RCC 7860 (cell line): ENCODE data around the gene ATXN10.
"Not testable (repeated sequence)": the region's sequence is repeated elsewhere in the genome, so short reads cannot be mapped to it uniquely, and the experiment has no call there.

Experiments
- DNase-seq: peaks from one replicate; pipeline ENCODE4 v3.0.0-alpha.2; 2015; ENCODE audit warnings: low spot score
- FAIRE-seq: peaks from 2 replicates; lab custom pipeline; 2012; peaks lifted over from hg19 to GRCh38; lab: Jason Lieb, UNC

ATXN10 gene

GRCh38 chr22:45671783-45672563, at the start of gene ATXN10:
ATXN10 (plus strand) TSS chr22:45671834; CDS start chr22:45672064, 230 bp downstream.
- DNase-seq (peak; percentile 22), FAIRE-seq (no peak)

- no peak for DNase-seq
- no peak for FAIRE-seq
Measured at GRCh38 chr22:45621836-45622600, 49.6 kb upstream of the ATXN10 start.

- not testable (repeated sequence) for DNase-seq, FAIRE-seq
Measured at GRCh38 chr22:45623464-45624145, 48.0 kb upstream of the ATXN10 start.

- FAIRE-seq: no peak
- peak; percentile 25 for DNase-seq
Measured at GRCh38 chr22:45626198-45626651, 45.4 kb upstream of the ATXN10 start.

- FAIRE-seq: no peak
- no peak for DNase-seq
Measured at GRCh38 chr22:45627489-45628233, 44.0 kb upstream of the ATXN10 start.

- FAIRE-seq (no peak), DNase-seq (no peak)
Measured at GRCh38 chr22:45628515-45628914, 43.1 kb upstream of the ATXN10 start.

GRCh38 chr22:45629469-45630089, 42.1 kb upstream of the ATXN10 start:
- no peak for FAIRE-seq
- no peak for DNase-seq

- no peak for FAIRE-seq
- no peak for DNase-seq
Measured at GRCh38 chr22:45630436-45630835, 41.2 kb upstream of the ATXN10 start.

GRCh38 chr22:45631140-45631840, 40.3 kb upstream of the ATXN10 start:
- no peak for DNase-seq
- FAIRE-seq: no peak

- no peak for FAIRE-seq
Measured at GRCh38 chr22:45631841-45632238, 39.8 kb upstream of the ATXN10 start.

GRCh38 chr22:45632791-45633515, 38.7 kb upstream of the ATXN10 start:
- FAIRE-seq: no peak
- DNase-seq: no peak

More at GRCh38 chr22:45631841-45632238, 39.8 kb upstream of the ATXN10 start:
- no peak for DNase-seq

GRCh38 chr22:45636683-45637082, 35.0 kb upstream of the ATXN10 start:
- DNase-seq: no peak
- FAIRE-seq: no peak

- FAIRE-seq (no peak), DNase-seq (peak; percentile 18)
Measured at GRCh38 chr22:45638197-45638596, 33.4 kb upstream of the ATXN10 start.

- FAIRE-seq (peak; percentile 76), DNase-seq (peak; percentile 82)
Measured at GRCh38 chr22:45638834-45639746, 32.5 kb upstream of the ATXN10 start.

GRCh38 chr22:45639747-45640102, 31.9 kb upstream of the ATXN10 start:
- DNase-seq: no peak
- no peak for FAIRE-seq

GRCh38 chr22:45640291-45640940, 31.2 kb upstream of the ATXN10 start:
- FAIRE-seq (no peak), DNase-seq (no peak)

- no peak for FAIRE-seq
Measured at GRCh38 chr22:45640941-45641621, 30.6 kb upstream of the ATXN10 start.

More at GRCh38 chr22:45640941-45641621, 30.6 kb upstream of the ATXN10 start:
- DNase-seq: no peak
